SU-DHL-6 (cell line): ENCODE results near the gene HTR4.

Experiments
- CTCF ChIP-seq: fragments of 200-600 bp; sonication (generic); IDR thresholded peaks from one replicate; pipeline ENCODE4 v1.5.1; 2017; ENCODE audit warnings: antibody characterized with exemption, mild to moderate bottlenecking, low read length, moderate library complexity; ENCODE audit not compliant: insufficient read depth, poor library complexity, severe bottlenecking
- EZH2phosphoT487 ChIP-seq: fragments of 200-600 bp; sonication (generic), shearing (Covaris generic); conservative IDR thresholded peaks from 2 replicates; pipeline ENCODE4 v1.6.1; 2018; ENCODE audit warnings: mild to moderate bottlenecking, antibody characterized with exemption, low read length, moderate library complexity, mixed read lengths

DNA sequence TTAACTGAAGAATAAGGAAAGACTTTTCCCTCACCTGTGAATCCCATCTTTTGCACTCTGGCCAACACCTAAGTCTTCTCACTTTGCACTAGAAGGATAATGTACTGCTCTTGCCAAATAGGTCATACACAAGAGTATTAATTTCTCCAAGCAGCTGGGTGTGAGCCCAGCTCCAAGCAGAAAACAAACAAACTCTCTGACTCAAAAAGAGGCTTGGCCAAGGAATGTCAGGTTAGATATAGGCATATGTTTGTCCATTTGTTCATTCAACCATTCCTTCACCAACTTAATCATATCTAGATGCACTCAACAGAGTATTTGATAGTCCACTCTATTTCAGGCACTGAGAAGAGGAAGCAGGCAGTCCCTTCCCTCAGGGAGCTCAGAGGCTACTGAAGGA lies 84.4 kb downstream of the HTR4 start:
- TF ChIP-seq CTCF (no peak), EZH2phosphoT487 (no peak)
